Natural killer cell (primary cell): ENCODE results near the gene SNX13. TPM values are rescaled to one million over a fixed set of nuclear protein-coding genes. Genes with fewer than 3 reads are reported as not detected.
A peak's percentile ranks its signal among the peaks of the same experiment; 100 is the strongest.

Experiments
- ATAC-seq, 3 donors: fragments of 150-1000 bp in 2 of 3; fragments of 200-7000 bp in 1 of 3; cut with Tn5 transposase; 1 replicate in 1 of 3; 2 replicates in 2 of 3; pipeline ENCODE4 v1.10.0; 2021; ENCODE audit warnings: mild to moderate bottlenecking in 2 of 3, moderate library complexity in 2 of 3
- DNase-seq, 2 donors: peaks; one replicate each; pipeline versions ENCODE4 v3.0.0 to v3.0.0-alpha.2; 2013 to 2021; ENCODE audit warnings: mixed read lengths in 1 of 2
- H3K27ac ChIP-seq: one replicate; pipeline ENCODE4 v1.5.1; 2013; ENCODE audit warnings: mild to moderate bottlenecking, low read length
- H3K27me3 ChIP-seq: one replicate; pipeline ENCODE4 v1.6.1; 2013; ENCODE audit warnings: low read length; ENCODE audit not compliant: control insufficient read depth, insufficient read depth
- H3K36me3 ChIP-seq: one replicate; pipeline ENCODE4 v1.6.1; 2013; ENCODE audit warnings: low read length; ENCODE audit not compliant: control insufficient read depth, insufficient read depth
- H3K4me1 ChIP-seq: one replicate; pipeline ENCODE4 v1.6.1; 2013; ENCODE audit warnings: low read length; ENCODE audit not compliant: control insufficient read depth, insufficient read depth
- H3K4me3 ChIP-seq: one replicate; pipeline ENCODE4 v1.5.1; 2013; ENCODE audit warnings: low read length
- H3K9me3 ChIP-seq: one replicate; pipeline ENCODE4 v1.6.1; 2013; ENCODE audit warnings: low read length; ENCODE audit not compliant: control insufficient read depth, insufficient read depth
- H3K27ac Mint-ChIP-seq, 2 donors: one replicate each; pipeline ENCODE4 v1.8.0; 2022; ENCODE audit warnings: mild to moderate bottlenecking in 2 of 2, mixed read lengths in 2 of 2, moderate library complexity in 1 of 2
- H3K27me3 Mint-ChIP-seq, 2 donors: one replicate each; pipeline ENCODE4 v1.8.0; 2022; ENCODE audit warnings: low read depth in 2 of 2, mixed read lengths in 2 of 2
- H3K36me3 Mint-ChIP-seq: one replicate; pipeline ENCODE4 v1.8.0; 2022; ENCODE audit warnings: mixed read lengths
- H3K4me1 Mint-ChIP-seq, 2 donors: one replicate each; pipeline ENCODE4 v1.8.0; 2022; ENCODE audit warnings: mixed read lengths in 2 of 2
- H3K4me3 Mint-ChIP-seq: one replicate; pipeline ENCODE4 v1.8.0; 2022; ENCODE audit warnings: mild to moderate bottlenecking, moderate library complexity, mixed read lengths
- H3K9me3 Mint-ChIP-seq, 2 donors: one replicate each; pipeline ENCODE4 v1.8.0; 2022; ENCODE audit warnings: mixed read lengths in 2 of 2
- WGBS: methylation state at CpG from one replicate; pipeline ENCODE4 v1.1.7; 2013; ENCODE audit warnings: missing lambda C conversion rate; ENCODE audit not compliant: insufficient coverage; 5-methylcytosine and 5-hydroxymethylcytosine counted together
- intact Hi-C: fragments of 100-400 bp; cut with micrococcal nuclease; formaldehyde crosslinking; loops from one replicate; pipeline ENCODE4 v1.14.2; 2022
- total RNA-seq, 4 donors: library from RNA; stranded (reverse); fragments of 120-200 nt in 1 of 4; gene quantifications; one replicate each; pipeline versions ENCODE4 v1.2.3 to v1.2.4, GENCODE V29; 2013 to 2022
- TF ChIP-seq, protein P1 (sequence below): fragments of 200-600 bp; IDR thresholded peaks from one replicate; pipeline ENCODE4 v1.8.0; 2022; ENCODE audit warnings: antibody characterized with exemption

Gene SNX13
- total RNA-seq, 3 donors from 2014 or later (not counting 1 experiment from before 2014, with no cell fraction given) = 34.8 to 38.5 (median 37.4) TPM

DNA sequence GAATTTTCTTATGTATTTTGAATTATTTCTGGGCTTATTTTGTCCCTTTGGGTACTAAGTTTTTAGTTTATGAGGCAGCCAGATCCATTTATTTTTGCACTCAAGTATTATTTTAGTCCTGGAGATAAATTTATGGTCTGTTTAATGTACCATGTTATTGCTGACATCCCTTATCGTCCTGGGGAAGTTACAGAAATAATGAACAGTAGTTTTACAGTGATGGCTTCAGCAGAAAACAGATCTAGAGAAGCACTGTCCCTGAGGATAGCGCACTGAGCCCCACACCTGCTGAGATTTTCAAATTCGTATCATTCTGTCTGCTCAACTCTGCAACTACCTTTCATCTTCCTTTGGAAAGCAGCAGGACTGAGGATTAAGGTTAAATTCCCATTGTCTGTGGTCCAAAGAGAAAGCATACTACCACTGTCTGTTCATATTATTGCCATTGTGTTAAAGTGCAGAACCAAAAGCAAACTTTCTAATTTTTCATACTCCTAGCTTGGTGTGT lies 168.3 kb downstream of the SNX13 start:
- no peaks in the 10 kb centered on the region for H3K4me1 ChIP-seq
- Mint-ChIP-seq H3K9me3 (no peaks in the 10 kb centered on the region), H3K36me3 (no peaks in the 10 kb centered on the region), H3K4me1 (peaks cover 14 to 24% of the 10 kb centered on the region in 2 donors), H3K27me3 (no peaks in the 10 kb centered on the region), H3K27ac (no peak overlapping the region), H3K4me3 (no peak overlapping the region)
- H3K9me3 ChIP-seq = no peaks in the 10 kb centered on the region
- intact Hi-C loops = loop anchor here (10.0 kb wide), 1 partner anchor 893 kb away; no protein-coding TSS in a partner anchor
- TF ChIP-seq, protein P1, sequence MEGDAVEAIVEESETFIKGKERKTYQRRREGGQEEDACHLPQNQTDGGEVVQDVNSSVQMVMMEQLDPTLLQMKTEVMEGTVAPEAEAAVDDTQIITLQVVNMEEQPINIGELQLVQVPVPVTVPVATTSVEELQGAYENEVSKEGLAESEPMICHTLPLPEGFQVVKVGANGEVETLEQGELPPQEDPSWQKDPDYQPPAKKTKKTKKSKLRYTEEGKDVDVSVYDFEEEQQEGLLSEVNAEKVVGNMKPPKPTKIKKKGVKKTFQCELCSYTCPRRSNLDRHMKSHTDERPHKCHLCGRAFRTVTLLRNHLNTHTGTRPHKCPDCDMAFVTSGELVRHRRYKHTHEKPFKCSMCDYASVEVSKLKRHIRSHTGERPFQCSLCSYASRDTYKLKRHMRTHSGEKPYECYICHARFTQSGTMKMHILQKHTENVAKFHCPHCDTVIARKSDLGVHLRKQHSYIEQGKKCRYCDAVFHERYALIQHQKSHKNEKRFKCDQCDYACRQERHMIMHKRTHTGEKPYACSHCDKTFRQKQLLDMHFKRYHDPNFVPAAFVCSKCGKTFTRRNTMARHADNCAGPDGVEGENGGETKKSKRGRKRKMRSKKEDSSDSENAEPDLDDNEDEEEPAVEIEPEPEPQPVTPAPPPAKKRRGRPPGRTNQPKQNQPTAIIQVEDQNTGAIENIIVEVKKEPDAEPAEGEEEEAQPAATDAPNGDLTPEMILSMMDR = no peak
- ATAC-seq (no peak), DNase-seq (no peak)
- H3K4me3 ChIP-seq = no peak overlapping the region
- H3K27me3 ChIP-seq = no peaks in the 10 kb centered on the region
- H3K27ac ChIP-seq = no peak overlapping the region
- WGBS = 93% methylated on average over 3 of the region's 3 CpGs
- H3K36me3 ChIP-seq = no peaks in the 10 kb centered on the region

DNA sequence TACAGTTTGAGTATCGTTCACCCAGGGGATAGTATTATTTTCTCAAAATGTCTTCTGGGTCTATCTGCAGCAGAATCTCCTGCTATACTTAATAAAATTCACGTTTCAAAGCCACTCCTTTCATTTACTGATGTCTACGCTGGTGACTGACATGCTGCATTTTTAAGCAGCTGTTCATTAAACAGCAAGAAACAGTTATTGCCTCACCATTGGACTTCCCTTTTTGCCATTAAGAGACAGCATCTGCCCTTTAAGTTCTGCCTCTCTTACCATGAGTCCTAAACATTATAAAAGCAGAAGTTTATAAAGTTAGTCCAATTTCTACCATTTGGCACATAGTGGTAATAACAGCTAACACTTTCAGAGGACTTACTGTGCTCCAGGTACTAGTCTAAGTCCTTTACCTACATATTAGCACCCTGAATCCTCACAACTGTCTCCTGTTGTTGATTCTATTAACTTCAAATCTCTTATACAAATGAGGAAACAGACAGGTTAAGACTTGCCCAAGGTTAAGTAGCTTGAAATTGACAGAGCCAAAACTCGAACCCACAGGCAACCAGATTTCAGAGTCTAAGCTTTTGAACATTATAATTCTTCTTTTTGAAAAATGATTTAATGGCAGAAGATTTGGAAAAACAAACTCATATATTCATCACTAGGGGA lies 169.5 kb downstream of the SNX13 start:
- WGBS = 54% methylated on average over 3 of the region's 4 CpGs
- no peaks in the 10 kb centered on the region for H3K36me3 ChIP-seq
- DNase-seq = no peak
- no peak overlapping the region for H3K4me3 ChIP-seq
- H3K27ac ChIP-seq = no peak overlapping the region
- Mint-ChIP-seq H3K4me1 (peaks cover 14 to 24% of the 10 kb centered on the region in 2 donors), H3K27ac (no peak overlapping the region), H3K4me3 (no peak overlapping the region), H3K27me3 (no peaks in the 10 kb centered on the region), H3K36me3 (no peaks in the 10 kb centered on the region), H3K9me3 (no peaks in the 10 kb centered on the region)
- no peaks in the 10 kb centered on the region for H3K27me3 ChIP-seq
- intact Hi-C loops = loop anchor here (1.0 to 10.0 kb wide), 2 partner anchors 574 to 894 kb away; no protein-coding TSS in a partner anchor
- peak in 1 of 3 donors; percentile 7 for ATAC-seq
- no peaks in the 10 kb centered on the region for H3K4me1 ChIP-seq
- TF ChIP-seq, protein P1 = no peak
- H3K9me3 ChIP-seq = no peaks in the 10 kb centered on the region

DNA sequence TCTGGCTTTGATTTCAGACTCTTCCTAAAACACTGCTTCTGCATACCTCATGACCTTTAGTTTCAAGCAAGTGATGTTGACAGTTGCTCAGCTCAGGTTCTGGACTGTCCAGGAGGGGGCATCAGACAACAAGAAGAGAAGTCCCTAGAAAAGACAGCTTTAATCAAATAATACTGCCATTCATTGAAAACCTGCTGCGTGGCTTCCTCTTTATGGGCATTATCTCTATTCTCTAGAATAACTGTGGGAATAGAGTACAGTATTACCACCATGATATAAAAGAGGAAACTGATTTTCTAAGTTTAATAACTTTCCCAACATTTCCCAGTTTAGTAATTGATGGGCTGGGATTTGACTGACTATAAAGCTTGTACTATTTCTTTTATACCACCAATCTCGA lies 170.4 kb downstream of the SNX13 start:
- Mint-ChIP-seq H3K27ac (no peak overlapping the region), H3K36me3 (no peaks in the 10 kb centered on the region), H3K27me3 (no peaks in the 10 kb centered on the region), H3K4me3 (no peak overlapping the region), H3K4me1 (peaks cover 14 to 24% of the 10 kb centered on the region in 2 donors), H3K9me3 (no peaks in the 10 kb centered on the region)
- no peaks in the 10 kb centered on the region for H3K27me3 ChIP-seq
- no peaks in the 10 kb centered on the region for H3K36me3 ChIP-seq
- TF ChIP-seq, protein P1 = peak; percentile 54
- no peaks in the 10 kb centered on the region for H3K4me1 ChIP-seq
- ATAC-seq (peak; percentile 40 to 65 (median 62)), DNase-seq (peak in 1 of 2 donors; percentile 68)
- H3K4me3 ChIP-seq = no peak overlapping the region
- no CpG with 5 or more reads among the region's 2 CpGs for WGBS
- no peak overlapping the region for H3K27ac ChIP-seq
- intact Hi-C loops = loop anchor here (1.0 to 10.0 kb wide), 2 partner anchors 575 to 895 kb away; no protein-coding TSS in a partner anchor
- no peaks in the 10 kb centered on the region for H3K9me3 ChIP-seq
